ENCODE results near the gene OR6S1. TPM values are rescaled to one million over a fixed set of nuclear protein-coding genes. Genes with fewer than 3 reads are reported as not detected.
"Not testable (repeated sequence)": the region's sequence is repeated elsewhere in the genome, so short reads cannot be mapped to it uniquely, and the experiment has no call there.

OR6S1 gene
- total RNA-seq, 1 donor from 2014 or later, result not detected

DNA sequence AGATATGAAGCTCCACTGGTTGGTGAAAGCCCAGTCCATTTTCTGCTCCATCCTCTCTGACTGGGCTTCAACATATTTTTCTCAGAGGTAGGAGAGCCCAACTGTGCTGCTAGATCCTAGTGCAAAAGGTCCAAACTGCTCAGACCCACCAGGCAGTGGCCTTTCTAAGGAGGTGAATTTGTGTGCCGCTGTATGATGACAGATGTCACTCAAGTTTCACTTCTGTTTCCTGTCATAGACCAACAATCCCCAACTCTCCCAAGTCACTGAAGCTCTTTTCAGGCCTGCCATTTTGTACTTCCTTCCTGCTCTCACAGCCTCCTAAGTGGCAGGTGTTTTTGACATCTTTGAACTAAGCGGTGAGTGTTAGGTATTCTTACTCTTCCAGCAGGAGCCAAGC is 26.5 kb upstream of the OR6S1 start:
- no peaks in the 10 kb centered on the region for H3K36me3 Mint-ChIP-seq (ENCODE audit: insufficient read depth)
- no peak overlapping the region for H3K4me3 Mint-ChIP-seq (ENCODE audit: low read depth)
- no peak overlapping the region for H3K27ac Mint-ChIP-seq
- H3K4me1 Mint-ChIP-seq (ENCODE audit: low read depth), result peaks cover 8% of the 10 kb centered on the region
- H3K27me3 Mint-ChIP-seq, result peaks cover 33% of the 10 kb centered on the region
- no peak for DNase-seq (ENCODE audit: low spot score, unreplicated experiment)
- H3K9me3 Mint-ChIP-seq (ENCODE audit: low read depth), result no peaks in the 10 kb centered on the region
- TF ChIP-seq CTCF (IDR thresholded peaks at IDR 0.05; ENCODE audit: unreplicated experiment), result no peak

DNA sequence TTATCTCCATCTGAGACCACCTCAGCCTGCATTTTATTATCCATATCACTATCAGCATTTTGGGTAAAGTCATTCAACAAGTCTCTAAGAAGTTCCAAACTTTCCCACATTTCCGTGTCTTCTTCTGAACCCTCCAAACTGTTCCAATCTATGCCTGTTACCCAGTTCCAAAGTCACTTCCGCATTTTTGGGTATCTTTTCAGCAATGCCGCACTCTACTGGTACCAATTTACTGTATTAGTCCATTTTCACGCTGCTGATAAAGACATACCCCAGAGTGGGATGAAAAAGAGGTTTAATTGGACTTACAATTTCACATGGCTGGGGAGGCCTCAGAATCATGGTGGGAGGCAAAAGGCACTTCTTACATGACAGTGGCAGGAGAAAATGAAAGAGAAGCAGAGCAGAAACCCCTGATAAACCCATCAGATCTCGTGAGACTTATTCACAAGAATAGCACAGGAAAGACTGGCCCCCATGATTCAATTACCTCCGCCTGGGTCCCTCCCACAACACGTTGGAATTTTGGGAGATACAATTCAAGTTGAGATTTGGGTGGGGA is 25.0 kb upstream of the OR6S1 start:
- not testable (repeated sequence) for H3K27ac Mint-ChIP-seq; H3K36me3 Mint-ChIP-seq (ENCODE audit: insufficient read depth); H3K4me3 Mint-ChIP-seq (ENCODE audit: low read depth); H3K4me1 Mint-ChIP-seq (ENCODE audit: low read depth); DNase-seq (ENCODE audit: low spot score, unreplicated experiment); H3K9me3 Mint-ChIP-seq (ENCODE audit: low read depth)
- peaks cover 48% of the 10 kb centered on the region for H3K27me3 Mint-ChIP-seq

- TF ChIP-seq CTCF (IDR thresholded peaks at IDR 0.05; ENCODE audit: unreplicated experiment), result peak; percentile 40
- DNase-seq (ENCODE audit: low spot score, unreplicated experiment), result no peak
- peaks cover 71% of the 10 kb centered on the region for H3K27me3 Mint-ChIP-seq
- H3K4me3 Mint-ChIP-seq (ENCODE audit: low read depth), result peak overlapping the region; percentile 14
- no peaks in the 10 kb centered on the region for H3K4me1 Mint-ChIP-seq (ENCODE audit: low read depth)
- no peak overlapping the region for H3K27ac Mint-ChIP-seq
- no peaks in the 10 kb centered on the region for H3K9me3 Mint-ChIP-seq (ENCODE audit: low read depth)
- no peaks in the 10 kb centered on the region for H3K36me3 Mint-ChIP-seq (ENCODE audit: insufficient read depth)
Observed at GRCh38 chr14:20662968-20663732, 21.7 kb upstream of the OR6S1 start.

DNA sequence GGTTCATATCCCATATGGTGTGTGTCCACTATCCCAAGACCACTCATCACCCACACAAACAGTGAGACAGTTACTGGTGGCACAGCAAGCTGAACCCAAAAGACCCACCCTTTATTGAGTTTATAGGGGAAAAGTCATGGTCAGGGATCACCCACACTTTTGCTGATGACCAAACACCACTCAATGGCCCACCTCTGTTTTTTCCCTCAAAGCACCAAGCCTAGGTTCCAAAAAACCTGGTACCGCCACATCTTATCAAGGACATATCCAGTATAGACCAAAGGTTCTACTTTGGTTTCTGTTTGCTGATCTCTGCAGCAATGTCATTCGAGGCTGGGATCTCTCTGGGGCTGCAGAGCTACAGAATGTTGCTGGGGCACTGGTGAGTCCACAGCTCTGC is 19.7 kb upstream of the OR6S1 start:
- TF ChIP-seq CTCF (IDR thresholded peaks at IDR 0.05; ENCODE audit: unreplicated experiment), result no peak
- Mint-ChIP-seq H3K27ac (no peak overlapping the region), H3K27me3 (peaks cover 83% of the 10 kb centered on the region), H3K36me3 (ENCODE audit: insufficient read depth) (no peaks in the 10 kb centered on the region), H3K9me3 (ENCODE audit: low read depth) (no peaks in the 10 kb centered on the region), H3K4me1 (ENCODE audit: low read depth) (no peaks in the 10 kb centered on the region), H3K4me3 (ENCODE audit: low read depth) (no peak overlapping the region)
- no peak for DNase-seq (ENCODE audit: low spot score, unreplicated experiment)

- no peak for TF ChIP-seq CTCF (IDR thresholded peaks at IDR 0.05; ENCODE audit: unreplicated experiment)
- no peak overlapping the region for H3K27ac Mint-ChIP-seq
- H3K4me1 Mint-ChIP-seq (ENCODE audit: low read depth), result no peaks in the 10 kb centered on the region
- no peaks in the 10 kb centered on the region for H3K36me3 Mint-ChIP-seq (ENCODE audit: insufficient read depth)
- H3K27me3 Mint-ChIP-seq, result peaks cover 89% of the 10 kb centered on the region
- H3K4me3 Mint-ChIP-seq (ENCODE audit: low read depth), result no peak overlapping the region
- no peaks in the 10 kb centered on the region for H3K9me3 Mint-ChIP-seq (ENCODE audit: low read depth)
- DNase-seq (ENCODE audit: low spot score, unreplicated experiment), result no peak
Observed at GRCh38 chr14:20659813-20660395, 18.4 kb upstream of the OR6S1 start.
